Karpas-422 (cell line): ENCODE measurements around the gene LHB. TPM values are rescaled to one million over a fixed set of nuclear protein-coding genes. Genes with fewer than 3 reads are reported as not detected.
"Not testable (repeated sequence)": the region's sequence is repeated elsewhere in the genome, so short reads cannot be mapped to it uniquely, and the experiment has no call there.

Source experiments
- DNase-seq: peaks from one replicate; pipeline ENCODE4 v3.0.0-alpha.2; 2015
- H2AFZ ChIP-seq: fragments of 200-600 bp; sonication (generic); 2 replicates; pipeline ENCODE4 v1.6.1; 2014; ENCODE audit warnings: antibody characterized with exemption, low read length, mixed read lengths
- H3K27ac ChIP-seq: fragments of 200-600 bp; sonication (generic); 2 replicates; pipeline ENCODE4 v1.5.1; 2014; ENCODE audit warnings: mild to moderate bottlenecking, low read length, moderate library complexity
- H3K27me3 ChIP-seq: fragments of 200-600 bp; sonication (generic); 2 replicates; pipeline ENCODE4 v1.6.1; 2014; ENCODE audit warnings: low read length, mixed read lengths
- H3K36me3 ChIP-seq: fragments of 200-600 bp; sonication (generic); 2 replicates; pipeline ENCODE4 v1.6.1; 2014; ENCODE audit warnings: low read length, mixed read lengths; ENCODE audit not compliant: insufficient read depth
- H3K4me1 ChIP-seq: fragments of 200-600 bp; sonication (generic); 2 replicates; pipeline ENCODE4 v1.6.1; 2014; ENCODE audit warnings: mild to moderate bottlenecking, low read length, mixed read lengths
- H3K4me2 ChIP-seq: fragments of 200-600 bp; sonication (generic); 2 replicates; pipeline ENCODE4 v1.6.1; 2014; ENCODE audit warnings: low read length, low read depth, mild to moderate bottlenecking; ENCODE audit not compliant: poor library complexity, severe bottlenecking
- H3K4me3 ChIP-seq: fragments of 200-600 bp; sonication (generic); 2 replicates; pipeline ENCODE4 v1.5.1; 2014; ENCODE audit warnings: mild to moderate bottlenecking, antibody characterized with exemption, low read length, mixed read lengths
- H3K79me2 ChIP-seq: fragments of 200-600 bp; sonication (generic); 2 replicates; pipeline ENCODE4 v1.6.1; 2014; ENCODE audit warnings: mild to moderate bottlenecking, low read length, mixed read lengths
- H3K9ac ChIP-seq: fragments of 200-600 bp; sonication (generic); 2 replicates; pipeline ENCODE4 v1.6.0; 2014; ENCODE audit warnings: low read length
- H3K9me2 ChIP-seq: fragments of 200-600 bp; sonication (generic), shearing (Covaris generic); replicated peaks from 2 replicates; pipeline ENCODE4 v1.6.0; 2014; ENCODE audit warnings: mild to moderate bottlenecking, low read length, moderate library complexity; ENCODE audit not compliant: insufficient read depth
- H3K9me3 ChIP-seq: fragments of 300-700, 200-600 bp; sonication (generic); 2 replicates; pipeline ENCODE4 v1.6.1; 2014; ENCODE audit warnings: low read length, mixed read lengths
- H4K20me1 ChIP-seq: fragments of 200-600 bp; sonication (generic); 2 replicates; pipeline ENCODE4 v1.6.1; 2014; ENCODE audit warnings: mild to moderate bottlenecking, antibody characterized with exemption, low read length, low read depth; ENCODE audit not compliant: insufficient read depth
- total RNA-seq: library from RNA; depleted of rRNA; stranded (reverse); fragments of >200 nt; shearing (Covaris generic); gene quantifications from 2 replicates; pipeline ENCODE4 v1.2.3, GENCODE V29; 2014; ENCODE audit warnings: low replicate concordance

Gene LHB
- total RNA-seq, 1 experiment from 2014 or later = not detected

DNA sequence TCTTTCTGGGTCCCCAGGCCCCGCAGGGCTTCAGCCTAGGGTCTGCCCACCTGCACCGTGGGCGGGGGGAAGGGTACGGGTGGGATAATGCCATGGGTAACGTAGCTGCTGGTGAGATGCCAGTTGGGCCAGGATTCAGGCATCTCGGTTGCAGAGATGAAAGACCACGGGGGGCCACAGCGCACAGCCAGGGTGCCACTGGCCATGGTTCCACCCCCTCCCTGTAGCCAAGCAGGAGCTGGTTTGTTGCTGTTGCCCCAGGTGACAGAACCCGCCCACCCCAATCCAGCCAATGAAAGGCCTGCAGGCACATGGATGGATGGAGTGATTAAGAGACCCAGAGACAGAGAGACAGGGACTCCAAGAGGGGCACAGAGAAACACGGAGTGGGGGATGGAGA, 41.7 kb upstream of the LHB start:
- Histone ChIP-seq H3K9me3 (no peaks in the 10 kb centered on the region), H3K4me1 (no peaks in the 10 kb centered on the region), H3K27ac (no peak overlapping the region), H3K27me3 (no peaks in the 10 kb centered on the region), H3K9ac (no peak overlapping the region), H2AFZ (no peak overlapping the region), H3K36me3 (no peaks in the 10 kb centered on the region), H3K4me3 (no peak overlapping the region), H3K9me2 (no peaks in the 10 kb centered on the region), H3K4me2 (no peak overlapping the region), H4K20me1 (no peaks in the 10 kb centered on the region), H3K79me2 (no peaks in the 10 kb centered on the region)
- peak; percentile 77 for DNase-seq

- no peaks in the 10 kb centered on the region for H3K9me3 ChIP-seq
- no peak within 1 kb of the TSS for H2AFZ ChIP-seq
- no peak within 1 kb of the TSS for H3K27ac ChIP-seq
- DNase-seq = no peak
- H3K79me2 ChIP-seq = no peaks in the 10 kb centered on the region
- H3K9me2 ChIP-seq = no peaks in the 10 kb centered on the region
- no peaks in the 10 kb centered on the region for H3K27me3 ChIP-seq
- no peak within 1 kb of the TSS for H3K4me2 ChIP-seq
- H3K36me3 ChIP-seq = no peaks in the 10 kb centered on the region
- no peak within 1 kb of the TSS for H3K4me3 ChIP-seq
- no peaks in the 10 kb centered on the region for H3K4me1 ChIP-seq
- H3K9ac ChIP-seq = no peak within 1 kb of the TSS
- no peaks in the 10 kb centered on the region for H4K20me1 ChIP-seq
Measured at GRCh38 chr19:49057636-49058234, 40.8 kb upstream of the LHB start, which contains the start of gene CGB7. Gene CGB7 (minus strand): TSS chr19:49057749. CDS start chr19:49055375, 2,374 bp downstream.

DNA sequence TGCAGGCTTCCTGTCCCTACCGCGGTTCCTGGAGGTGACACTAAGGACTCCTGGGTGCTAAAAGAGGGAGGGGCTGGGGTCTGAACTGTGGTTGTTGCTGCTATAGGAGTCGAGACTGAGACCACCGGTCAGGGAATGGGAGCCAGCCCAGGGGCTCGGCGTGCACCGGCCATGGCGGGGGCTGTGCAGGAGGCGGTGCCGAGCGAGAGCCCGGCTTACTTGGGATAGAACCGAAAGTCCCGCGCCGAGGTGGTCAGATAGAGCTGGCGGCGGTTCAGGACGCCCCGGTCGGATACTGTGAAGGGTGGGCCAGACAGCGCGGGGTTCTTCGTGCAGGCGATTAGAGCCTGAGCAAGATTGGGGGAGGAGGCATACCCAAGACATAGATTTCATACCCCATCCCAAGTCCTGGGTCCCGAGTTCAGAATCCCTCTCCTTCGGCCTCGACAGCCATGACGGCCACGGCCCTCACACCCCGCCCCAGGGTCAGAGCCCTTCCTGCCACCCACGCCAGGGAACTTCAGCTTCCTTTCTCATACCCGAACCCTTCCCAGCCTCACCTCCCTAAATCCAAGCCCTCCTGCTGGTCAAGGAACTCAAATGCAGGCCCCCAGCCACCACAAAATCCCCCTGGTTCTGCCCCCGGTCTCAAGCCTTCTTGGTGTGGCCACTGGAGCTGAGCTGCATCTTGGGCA, 40.2 kb upstream of the LHB start:
- not testable (repeated sequence) for H3K79me2 ChIP-seq, H3K9ac ChIP-seq, H3K4me1 ChIP-seq, DNase-seq, H2AFZ ChIP-seq, H3K4me2 ChIP-seq, H3K4me3 ChIP-seq, H3K36me3 ChIP-seq, H3K27ac ChIP-seq, H4K20me1 ChIP-seq, H3K27me3 ChIP-seq, H3K9me2 ChIP-seq, H3K9me3 ChIP-seq

- H3K9me2 ChIP-seq = no peaks in the 10 kb centered on the region
- H3K4me1 ChIP-seq = no peaks in the 10 kb centered on the region
- H3K27me3 ChIP-seq = no peaks in the 10 kb centered on the region
- H3K9ac ChIP-seq = no peak overlapping the region
- H3K9me3 ChIP-seq = no peaks in the 10 kb centered on the region
- H3K4me3 ChIP-seq = no peak overlapping the region
- DNase-seq = peak; percentile 46
- no peaks in the 10 kb centered on the region for H3K36me3 ChIP-seq
- peak overlapping the region; percentile 43; the same call in 1 of the 2 replicates for H2AFZ ChIP-seq
- H3K4me2 ChIP-seq = no peak overlapping the region
- no peaks in the 10 kb centered on the region for H3K79me2 ChIP-seq
- H3K27ac ChIP-seq = no peak overlapping the region
- H4K20me1 ChIP-seq = no peaks in the 10 kb centered on the region
Measured at GRCh38 chr19:49056101-49056901, 39.4 kb upstream of the LHB start.

GRCh38 chr19:49050376-49051033, 33.6 kb upstream of the LHB start:
- not testable (repeated sequence) for H3K9me3 ChIP-seq

DNA sequence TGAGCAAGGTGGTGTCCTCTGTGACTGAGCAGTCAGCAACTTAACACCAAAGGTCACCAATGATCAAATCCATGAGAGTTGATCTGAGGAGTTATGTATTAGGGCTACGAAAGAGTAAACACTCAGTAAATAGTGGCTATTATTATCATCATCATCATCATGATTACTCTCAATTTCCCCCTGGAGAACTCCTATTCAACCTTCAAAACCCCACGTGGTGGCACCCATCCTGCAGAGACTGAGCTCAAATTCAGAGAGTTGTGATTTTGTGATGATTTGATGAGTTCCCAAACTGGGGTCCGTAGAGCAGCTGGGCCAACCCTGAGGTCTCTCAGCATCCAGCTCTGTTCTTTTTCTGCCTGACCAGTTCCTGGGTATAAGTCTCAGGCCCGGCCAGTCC, 32.9 kb upstream of the LHB start:
- not testable (repeated sequence) for H3K27ac ChIP-seq, H3K4me2 ChIP-seq, H3K4me3 ChIP-seq, H2AFZ ChIP-seq, H3K79me2 ChIP-seq, H3K9ac ChIP-seq, H3K36me3 ChIP-seq, H3K27me3 ChIP-seq, H3K9me3 ChIP-seq, H3K9me2 ChIP-seq, DNase-seq, H4K20me1 ChIP-seq, H3K4me1 ChIP-seq

More at GRCh38 chr19:49050376-49051033, 33.6 kb upstream of the LHB start:
- H3K36me3 ChIP-seq, H3K9ac ChIP-seq, H3K9me2 ChIP-seq, H4K20me1 ChIP-seq, H3K4me2 ChIP-seq, H3K4me1 ChIP-seq, H3K27ac ChIP-seq, H3K4me3 ChIP-seq, H3K79me2 ChIP-seq, DNase-seq, H3K27me3 ChIP-seq, H2AFZ ChIP-seq: not testable (repeated sequence)

DNA sequence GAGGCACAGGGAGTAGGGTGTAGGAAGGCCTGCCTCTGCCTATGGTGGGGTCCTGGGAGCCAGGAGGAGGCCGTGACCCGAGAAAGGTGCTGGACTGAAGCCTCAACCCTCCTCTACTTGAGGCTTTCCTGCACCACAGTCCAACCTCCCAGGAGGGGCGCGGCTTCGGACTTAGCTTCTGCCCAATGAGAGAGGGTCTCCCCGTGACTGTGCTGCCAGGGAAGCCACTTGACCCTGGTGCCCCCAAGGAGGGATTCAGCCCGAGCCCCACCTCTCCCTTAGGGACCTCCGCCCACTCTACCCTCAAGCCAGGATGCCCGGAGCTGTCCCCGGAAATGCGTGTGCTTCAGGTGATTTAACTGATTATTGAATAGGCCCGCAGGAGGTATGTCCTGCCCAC, 32.1 kb upstream of the LHB start, which contains the start of gene CGB8:
Gene CGB8 (minus strand): TSS at position 101 of the 400 bp plus-strand sequence. CDS start 372 bp downstream, outside the sequence.
- not testable (repeated sequence) for H3K36me3 ChIP-seq, H3K4me2 ChIP-seq, DNase-seq, H3K9ac ChIP-seq, H3K9me3 ChIP-seq, H3K4me1 ChIP-seq, H3K4me3 ChIP-seq, H4K20me1 ChIP-seq, H2AFZ ChIP-seq, H3K79me2 ChIP-seq, H3K27ac ChIP-seq, H3K9me2 ChIP-seq, H3K27me3 ChIP-seq

GRCh38 chr19:49043548-49043947, 26.7 kb upstream of the LHB start, which contains the start of gene CGB5:
Gene CGB5 (plus strand): TSS chr19:49043848. CDS start chr19:49044210, 362 bp downstream.
- not testable (repeated sequence) for H3K9ac ChIP-seq, DNase-seq, H4K20me1 ChIP-seq, H3K9me2 ChIP-seq, H3K27me3 ChIP-seq, H3K27ac ChIP-seq, H3K79me2 ChIP-seq, H3K4me1 ChIP-seq, H3K9me3 ChIP-seq, H2AFZ ChIP-seq, H3K36me3 ChIP-seq, H3K4me3 ChIP-seq, H3K4me2 ChIP-seq
